Testis (tissue), 3 donors: Measurements from ENCODE around the gene SLC4A2. TPM values are rescaled to one million over a fixed set of nuclear protein-coding genes. Genes with fewer than 3 reads are reported as not detected.

Experiments
- DNase-seq: peaks from one replicate; pipeline ENCODE4 v3.0.0-alpha.2; 2019
- H3K27ac ChIP-seq, 2 donors: fragments of 200-600 bp; sonication (generic); one replicate each; pipeline ENCODE4 v1.5.1; 2019
- H3K27me3 ChIP-seq: fragments of 200-600 bp; sonication (generic); one replicate; pipeline ENCODE4 v1.5.1; 2019
- H3K36me3 ChIP-seq: fragments of 200-600 bp; sonication (generic); one replicate; pipeline ENCODE4 v1.5.1; 2017; ENCODE audit warnings: low read depth; ENCODE audit errors: missing control alignments
- H3K4me1 ChIP-seq: fragments of 200-600 bp; sonication (generic); one replicate; pipeline ENCODE4 v1.5.1; 2019
- H3K4me3 ChIP-seq, 2 donors: fragments of 200-600 bp; sonication (generic); one replicate each; pipeline ENCODE4 v1.5.1; 2017 to 2019
- H3K9me3 ChIP-seq: fragments of 200-600 bp; sonication (generic); one replicate; pipeline ENCODE4 v1.5.1; 2017
- POLR2A ChIP-seq: fragments of 450-650 bp; IDR thresholded peaks from one replicate; pipeline ENCODE4 v1.6.1; 2017; ENCODE audit warnings: antibody characterized with exemption, mild to moderate bottlenecking, moderate library complexity
- WGBS, 2 donors: methylation state at CpG; one replicate each; pipeline ENCODE4 v1.1.5; 2018; 5-methylcytosine and 5-hydroxymethylcytosine counted together
- intact Hi-C: fragments of 100-400 bp; cut with DNase I; formaldehyde crosslinking; loops from one replicate; pipeline ENCODE4 v1.15.1; 2023; ENCODE audit warnings: low total_unique reads
- polyA plus RNA-seq: library from polyadenylated mRNA; stranded (reverse); fragments of 350-450 nt; fragmentation: Illumina TruSeq; extraction: RNeasy Lipid Tissue Mini Kit (QIAGEN cat#74804); gene quantifications from one replicate; pipeline ENCODE4 v1.2.3, GENCODE V29; 2014; ENCODE audit warnings: low read depth, low replicate concordance; ENCODE audit not compliant: insufficient read depth
- total RNA-seq, 2 donors: library from RNA; depleted of rRNA; stranded (reverse); fragments of >200 nt; gene quantifications; one replicate each; pipeline ENCODE4 v1.2.3, GENCODE V29; 2016
- TF ChIP-seq, protein P1 (sequence below), 3 experiments: fragments of 450-650 bp in 2 of 3; fragments of 200-600 bp in 1 of 3; sonication (generic) in 1 of 3; IDR thresholded peaks; one replicate each; pipeline ENCODE4 v1.5.1; 2016 to 2019; ENCODE audit warnings: antibody characterized with exemption in 3 of 3, mild to moderate bottlenecking in 2 of 3, moderate library complexity in 1 of 3

SLC4A2 gene
- total and polyA plus RNA-seq, 3 donors from 2014 or later, result 68.9 to 153 (median 147) TPM

DNA sequence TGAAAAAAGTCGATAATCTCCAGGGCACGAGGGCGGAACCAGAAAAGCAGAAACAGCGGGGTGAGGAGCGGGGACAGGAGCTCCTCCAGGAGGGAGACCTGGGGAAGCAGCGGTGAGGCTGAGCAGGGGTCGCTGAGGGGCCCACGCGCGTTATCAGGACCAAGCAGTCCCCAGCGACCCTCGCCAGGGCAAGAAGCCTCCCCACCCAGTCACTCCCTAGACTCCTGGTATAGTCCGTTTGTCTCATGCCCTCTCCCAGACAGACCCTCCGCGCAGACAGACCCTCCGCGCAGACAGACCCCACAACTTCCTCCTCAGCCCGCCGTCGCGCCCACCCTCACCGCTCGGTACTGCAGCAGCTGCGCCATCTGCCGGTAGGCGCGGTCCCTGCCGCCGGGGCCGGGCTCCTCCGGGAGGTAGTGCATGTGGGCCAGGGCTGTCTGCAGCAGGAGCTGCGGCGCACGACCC lies 41.4 kb upstream of the SLC4A2 start:
- no peaks in the 10 kb centered on the region for H3K27me3 ChIP-seq
- H3K36me3 ChIP-seq, result no peaks in the 10 kb centered on the region
- H3K4me1 ChIP-seq, result peaks cover 4% of the 10 kb centered on the region
- TF ChIP-seq, protein P1, sequence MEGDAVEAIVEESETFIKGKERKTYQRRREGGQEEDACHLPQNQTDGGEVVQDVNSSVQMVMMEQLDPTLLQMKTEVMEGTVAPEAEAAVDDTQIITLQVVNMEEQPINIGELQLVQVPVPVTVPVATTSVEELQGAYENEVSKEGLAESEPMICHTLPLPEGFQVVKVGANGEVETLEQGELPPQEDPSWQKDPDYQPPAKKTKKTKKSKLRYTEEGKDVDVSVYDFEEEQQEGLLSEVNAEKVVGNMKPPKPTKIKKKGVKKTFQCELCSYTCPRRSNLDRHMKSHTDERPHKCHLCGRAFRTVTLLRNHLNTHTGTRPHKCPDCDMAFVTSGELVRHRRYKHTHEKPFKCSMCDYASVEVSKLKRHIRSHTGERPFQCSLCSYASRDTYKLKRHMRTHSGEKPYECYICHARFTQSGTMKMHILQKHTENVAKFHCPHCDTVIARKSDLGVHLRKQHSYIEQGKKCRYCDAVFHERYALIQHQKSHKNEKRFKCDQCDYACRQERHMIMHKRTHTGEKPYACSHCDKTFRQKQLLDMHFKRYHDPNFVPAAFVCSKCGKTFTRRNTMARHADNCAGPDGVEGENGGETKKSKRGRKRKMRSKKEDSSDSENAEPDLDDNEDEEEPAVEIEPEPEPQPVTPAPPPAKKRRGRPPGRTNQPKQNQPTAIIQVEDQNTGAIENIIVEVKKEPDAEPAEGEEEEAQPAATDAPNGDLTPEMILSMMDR (IDR thresholded peaks at IDR 0.05), result peak; percentile 59 to 89 (median 78)
- no peak for TF ChIP-seq POLR2A
- 3 to 4% methylated on average over 20 to 34 of the region's 34 CpGs for WGBS, 2 donors
- peak overlapping the region; percentile 21 to 31 for H3K4me3 ChIP-seq
- no peaks in the 10 kb centered on the region for H3K9me3 ChIP-seq
- no peak overlapping the region for H3K27ac ChIP-seq
- intact Hi-C loops, result no loop called here
- DNase-seq, result peak; percentile 79

- H3K36me3 ChIP-seq, result no peaks in the 10 kb centered on the region
- peak overlapping the region; percentile 21 to 34 for H3K4me3 ChIP-seq
- no peak overlapping the region for H3K27ac ChIP-seq
- H3K9me3 ChIP-seq, result no peaks in the 10 kb centered on the region
- H3K4me1 ChIP-seq, result peaks cover 2% of the 10 kb centered on the region
- WGBS, 2 donors, result 0 to 2% methylated on average over 59 to 68 of the region's 82 CpGs
- no peaks in the 10 kb centered on the region for H3K27me3 ChIP-seq
- peak; percentile 38 for DNase-seq
- intact Hi-C loops, result no loop called here
- TF ChIP-seq POLR2A, result no peak
- TF ChIP-seq, protein P1 (IDR thresholded peaks at IDR 0.05), result no peak
These were observed 40.8 kb upstream of the SLC4A2 start for GRCh38 chr7:151018421-151019129.

DNA sequence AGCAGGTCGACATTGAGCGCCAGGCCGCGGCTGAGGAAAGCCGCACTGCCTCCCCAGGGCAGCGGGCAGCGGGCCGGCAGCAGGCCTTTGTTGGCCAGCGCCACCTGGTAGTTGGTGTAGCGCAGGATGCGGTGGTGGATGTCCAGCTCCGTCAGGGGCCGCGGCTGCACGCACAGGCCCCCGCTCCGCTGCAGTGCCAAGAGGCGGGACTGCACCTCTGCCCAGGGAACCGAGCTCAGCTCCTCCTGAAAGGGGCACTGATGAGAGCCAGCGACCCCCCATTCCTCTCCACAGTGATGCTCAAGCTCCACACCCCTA lies 40.3 kb upstream of the SLC4A2 start:
- 15 to 68% methylated on average over 3 to 14 of the region's 20 CpGs for WGBS, 2 donors
- Histone ChIP-seq H3K27ac (no peak overlapping the region), H3K36me3 (no peaks in the 10 kb centered on the region), H3K4me3 (peak overlapping the region; percentile 21 to 34), H3K4me1 (peaks cover 2% of the 10 kb centered on the region), H3K9me3 (no peaks in the 10 kb centered on the region), H3K27me3 (no peaks in the 10 kb centered on the region)
- intact Hi-C loops, result no loop called here
- TF ChIP-seq, protein P1 (IDR thresholded peaks at IDR 0.05), result no peak
- no peak for DNase-seq

DNA sequence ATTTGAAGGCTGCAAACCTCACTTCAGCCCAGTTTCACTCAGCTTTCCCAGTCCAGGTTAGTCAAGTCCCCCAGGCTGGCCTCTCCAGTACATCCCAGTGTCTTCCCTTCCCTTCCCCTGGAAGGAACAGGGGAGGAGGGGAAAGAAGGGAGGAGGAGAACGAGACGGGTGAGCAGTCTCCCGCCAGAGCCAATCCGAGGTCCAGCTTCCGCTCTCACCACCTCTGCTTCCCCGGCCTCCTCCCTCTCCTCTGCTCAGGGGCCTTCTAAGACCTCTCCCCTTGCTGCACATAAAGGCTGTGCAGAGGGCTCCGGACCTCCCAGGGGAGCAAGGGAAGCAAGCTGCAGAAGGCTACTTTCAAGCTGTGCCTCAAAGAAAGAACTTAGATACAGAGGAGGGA lies 39.2 kb upstream of the SLC4A2 start:
- Histone ChIP-seq H3K4me1 (peaks cover 2% of the 10 kb centered on the region), H3K36me3 (no peaks in the 10 kb centered on the region), H3K4me3 (no peak overlapping the region), H3K27me3 (no peaks in the 10 kb centered on the region), H3K9me3 (no peaks in the 10 kb centered on the region), H3K27ac (no peak overlapping the region)
- DNase-seq, result no peak
- no peak for TF ChIP-seq POLR2A
- TF ChIP-seq, protein P1 (IDR thresholded peaks at IDR 0.05), result no peak
- intact Hi-C loops, result no loop called here
- 44 to 62% methylated on average over 7 of the region's 7 CpGs for WGBS, 2 donors

GRCh38 chr7:151023232-151023631 lies 36.2 kb upstream of the SLC4A2 start:
- Histone ChIP-seq H3K9me3 (no peaks in the 10 kb centered on the region), H3K36me3 (no peaks in the 10 kb centered on the region), H3K4me1 (peaks cover 6% of the 10 kb centered on the region), H3K4me3 (no peak overlapping the region), H3K27ac (no peak overlapping the region), H3K27me3 (no peaks in the 10 kb centered on the region)
- intact Hi-C loops, result no loop called here
- no peak for DNase-seq
- no peak for TF ChIP-seq POLR2A
- TF ChIP-seq, protein P1 (IDR thresholded peaks at IDR 0.05), result no peak
- WGBS, 2 donors, result 73 to 90% methylated on average over 5 to 10 of the region's 10 CpGs
